ENCODE results near the gene EFCAB6. TPM values are rescaled to one million over a fixed set of nuclear protein-coding genes. Genes with fewer than 3 reads are reported as not detected.

EFCAB6 gene
- total RNA-seq, 1 experiment from 2014 or later: 0.94 TPM

- no peak for TF ChIP-seq NR1H2 (CRISPR knock-in tag; IDR thresholded peaks at IDR 0.05)
These were observed 318.8 kb downstream of the EFCAB6 start (continued) for GRCh38 chr22:43493297-43493696.

GRCh38 chr22:43491737-43492136 lies 320.4 kb downstream of the EFCAB6 start:
- no peaks in the 10 kb centered on the region for H3K4me1 Mint-ChIP-seq
- ChIA-PET POLR2A (no interaction called here), CTCF (interaction anchor here (0.7 kb wide), 1 partner anchor 24 kb away, joined by 4 read pairs; no protein-coding TSS in a partner anchor)
- TF ChIP-seq JUN (CRISPR knock-in tag; IDR thresholded peaks at IDR 0.05): no peak
- no peak for TF ChIP-seq E2F4 (CRISPR knock-in tag; IDR thresholded peaks at IDR 0.05; ENCODE audit: borderline replicate concordance, low read depth)
- no peak for TF ChIP-seq NR3C1 (CRISPR knock-in tag; conservative IDR thresholded peaks at IDR 0.05; ENCODE audit: low read depth)
- peaks cover 20% of the 10 kb centered on the region for H3K9me3 Mint-ChIP-seq
- H3K27ac Mint-ChIP-seq: no peak overlapping the region
- ATAC-seq (no peak), DNase-seq (ENCODE audit: low spot score) (no peak)
- no peaks in the 10 kb centered on the region; the same call in 1 of the 2 replicates for H3K27me3 Mint-ChIP-seq (ENCODE audit: low read depth)
- no peak overlapping the region for H3K4me3 Mint-ChIP-seq
- no peaks in the 10 kb centered on the region for H3K36me3 Mint-ChIP-seq

GRCh38 chr22:43491177-43491576 lies 320.9 kb downstream of the EFCAB6 start:
- ATAC-seq: no peak
- H3K4me1 Mint-ChIP-seq: no peaks in the 10 kb centered on the region
- TF ChIP-seq ATF1 (CRISPR knock-in tag; IDR thresholded peaks at IDR 0.05) (no peak), ZNF219 (CRISPR knock-in tag; IDR thresholded peaks at IDR 0.05; ENCODE audit: borderline replicate concordance) (no peak), TP53 (CRISPR knock-in tag; IDR thresholded peaks at IDR 0.05) (no peak), ZNF232 (CRISPR knock-in tag; IDR thresholded peaks at IDR 0.05) (no peak), SP1 (CRISPR knock-in tag; conservative IDR thresholded peaks at IDR 0.05) (no peak), ATF3 (CRISPR knock-in tag; conservative IDR thresholded peaks at IDR 0.05) (no peak), MAX (CRISPR knock-in tag; IDR thresholded peaks at IDR 0.05) (no peak), ZNF138 (CRISPR knock-in tag; conservative IDR thresholded peaks at IDR 0.05) (no peak), GABPB1 (CRISPR knock-in tag; IDR thresholded peaks at IDR 0.05) (no peak), EMX1 (CRISPR knock-in tag; IDR thresholded peaks at IDR 0.05) (no peak), ZNF263 (CRISPR knock-in tag; IDR thresholded peaks at IDR 0.05; ENCODE audit: low read depth) (no peak), NR1H2 (CRISPR knock-in tag; IDR thresholded peaks at IDR 0.05) (no peak), NR3C1 (CRISPR knock-in tag; conservative IDR thresholded peaks at IDR 0.05; ENCODE audit: low read depth) (no peak), E2F1 (CRISPR knock-in tag; IDR thresholded peaks at IDR 0.05) (no peak), FOXJ3 (CRISPR knock-in tag; IDR thresholded peaks at IDR 0.05; ENCODE audit: borderline replicate concordance) (no peak), ESRRA (CRISPR knock-in tag; IDR thresholded peaks at IDR 0.05; ENCODE audit: borderline replicate concordance) (no peak), FOXK1 (CRISPR knock-in tag; IDR thresholded peaks at IDR 0.05) (no peak), ZNF532 (CRISPR knock-in tag; IDR thresholded peaks at IDR 0.05; ENCODE audit: borderline replicate concordance) (no peak)
- H3K4me3 Mint-ChIP-seq: no peak overlapping the region
- peaks cover 20% of the 10 kb centered on the region for H3K9me3 Mint-ChIP-seq
- H3K27me3 Mint-ChIP-seq (ENCODE audit: low read depth): no peaks in the 10 kb centered on the region; the same call in 1 of the 2 replicates
- no peak for DNase-seq (ENCODE audit: low spot score)
- ChIA-PET CTCF (no interaction called here), POLR2A (no interaction called here)
- H3K36me3 Mint-ChIP-seq: no peaks in the 10 kb centered on the region
- H3K27ac Mint-ChIP-seq: no peak overlapping the region
